Measurements from ENCODE around the gene MTMR12. TPM values are rescaled to one million over a fixed set of nuclear protein-coding genes. Genes with fewer than 3 reads are reported as not detected.

The MTMR12 gene
- total and polyA plus RNA-seq, 2 of the 13 experiments (the other 11 are each of a cell fraction or from before 2014, with no cell fraction given): 23.4 to 36.6 TPM

- ATAC-seq: no peak
- H3K4me1 ChIP-seq (ENCODE audit: insufficient read depth, low read length): peaks cover 97% of the 10 kb centered on the region
- POLR2A ChIA-PET: interaction anchor here (1.0 kb wide), 1 partner anchor 49 kb away, joined by 3 read pairs; no protein-coding TSS in a partner anchor
- FAIRE-seq: no peak
- H3K27me3 ChIP-seq (ENCODE audit: control insufficient read depth in 1 of 2, insufficient read depth in 2 of 2, low read length in 2 of 2): no peaks in the 10 kb centered on the region
- CTCF ChIA-PET (ENCODE audit: low intra/inter-chr PET ratio, low total read pairs): no interaction called here
- H3K4me3 ChIP-seq (replicated peaks in 1 of 3; ENCODE audit: insufficient read depth in 1 of 3, low read depth in 2 of 3, low read length in 3 of 3): no peak overlapping the region
- H3K9ac ChIP-seq (ENCODE audit: insufficient read depth, low read depth, low read length): no peak overlapping the region
- peaks cover 20% of the 10 kb centered on the region for H4K20me1 ChIP-seq (ENCODE audit: insufficient read depth, low read length)
- in situ Hi-C loops (cut with HindIII; ENCODE audit: extremely low pct_ligation_motif_present, low pct_unique_long_range_greater_than_20kb) (no loop called here), intact Hi-C loops (cut with micrococcal nuclease; ENCODE audit: unreplicated experiment) (no loop called here)
- 92% methylated on average over 1 of the region's 1 CpG for WGBS (ENCODE audit: low lambda C conversion rate)
- no peak overlapping the region for H2AFZ ChIP-seq (ENCODE audit: low read length)
- no peak overlapping the region for H3K4me2 ChIP-seq (ENCODE audit: low read depth, low read length)
- peaks cover 87% of the 10 kb centered on the region for H3K79me2 ChIP-seq (ENCODE audit: insufficient read depth, low read length)
- DNase-seq (ENCODE audit: low spot score): no peak
- BruUV-seq (replicated peaks): no TSS peak
- no peak for TF ChIP-seq HNF4G (IDR thresholded peaks at IDR 0.05; ENCODE audit: borderline replicate concordance, low read depth, low read length)
- no peak for TF ChIP-seq HNF4G (CRISPR knock-in tag; IDR thresholded peaks at IDR 0.05; ENCODE audit: borderline replicate concordance, low read depth)
- TF ChIP-seq SIN3B (IDR thresholded peaks at IDR 0.05; ENCODE audit: low read length): no peak
- TF ChIP-seq NR2F6 (IDR thresholded peaks at IDR 0.05): no peak
- TF ChIP-seq NR2F6 (CRISPR knock-in tag; IDR thresholded peaks at IDR 0.05): no peak
- no peak for TF ChIP-seq ZKSCAN5 (CRISPR knock-in tag; IDR thresholded peaks at IDR 0.05)
- peak overlapping the region; percentile 13 for H3K27ac ChIP-seq (ENCODE audit: extremely low read length, insufficient read depth, low read length)
- H3K36me3 ChIP-seq (replicated peaks in 1 of 2; ENCODE audit: control insufficient read depth in 1 of 2, insufficient read depth in 2 of 2, low read length in 2 of 2): peaks cover 2 to 9% of the 10 kb centered on the region in 2 experiments; a peak in 4 of 5 replicates
- H3K9me3 ChIP-seq (ENCODE audit: low read length): no peaks in the 10 kb centered on the region
Observed at GRCh38 chr5:32283061-32283460, 29.7 kb downstream of the MTMR12 start.

- ChIA-PET POLR2A (interaction anchor here (1.0 kb wide), 1 partner anchor 48 kb away, joined by 3 read pairs; no protein-coding TSS in a partner anchor), CTCF (ENCODE audit: low intra/inter-chr PET ratio, low total read pairs) (no interaction called here)
- no peaks in the 10 kb centered on the region for H3K9me3 ChIP-seq (ENCODE audit: low read length)
- no peak overlapping the region for H2AFZ ChIP-seq (ENCODE audit: low read length)
- peak overlapping the region; percentile 13 for H3K27ac ChIP-seq (ENCODE audit: extremely low read length, insufficient read depth, low read length)
- H4K20me1 ChIP-seq (ENCODE audit: insufficient read depth, low read length): peaks cover 17% of the 10 kb centered on the region
- TF ChIP-seq CENPT (CRISPR knock-in tag; IDR thresholded peaks at IDR 0.05; ENCODE audit: low read depth): no peak
- TF ChIP-seq CEBPB (IDR thresholded peaks at IDR 0.05; ENCODE audit: borderline replicate concordance, low read depth, low read length): peak; percentile 57
- H3K27me3 ChIP-seq (ENCODE audit: control insufficient read depth in 1 of 2, insufficient read depth in 2 of 2, low read length in 2 of 2): no peaks in the 10 kb centered on the region
- peaks cover 2 to 9% of the 10 kb centered on the region in 2 experiments; a peak in 4 of 5 replicates for H3K36me3 ChIP-seq (replicated peaks in 1 of 2; ENCODE audit: control insufficient read depth in 1 of 2, insufficient read depth in 2 of 2, low read length in 2 of 2)
- H3K79me2 ChIP-seq (ENCODE audit: insufficient read depth, low read length): peaks cover 88% of the 10 kb centered on the region
- BruUV-seq (replicated peaks): no TSS peak
- ATAC-seq (no peak), DNase-seq (ENCODE audit: low spot score) (no peak), FAIRE-seq (no peak)
- 89% methylated on average over 6 of the region's 6 CpGs for WGBS (ENCODE audit: low lambda C conversion rate)
- H3K4me2 ChIP-seq (ENCODE audit: low read depth, low read length): no peak overlapping the region
- intact Hi-C loops (cut with micrococcal nuclease; ENCODE audit: unreplicated experiment): no loop called here
- no peak overlapping the region for H3K9ac ChIP-seq (ENCODE audit: insufficient read depth, low read depth, low read length)
- no peak overlapping the region for H3K4me3 ChIP-seq (replicated peaks in 1 of 3; ENCODE audit: insufficient read depth in 1 of 3, low read depth in 2 of 3, low read length in 3 of 3)
- peaks cover 97% of the 10 kb centered on the region for H3K4me1 ChIP-seq (ENCODE audit: insufficient read depth, low read length)
- in situ Hi-C loops (cut with HindIII; ENCODE audit: extremely low pct_ligation_motif_present, low pct_unique_long_range_greater_than_20kb): no loop called here
Observed at GRCh38 chr5:32282633-32283032, 30.1 kb downstream of the MTMR12 start.

Measured in HepG2 (cell line).